Body of pancreas (tissue), 4 donors: ENCODE results near the gene AUTS2.

Source experiments
- POLR2A ChIP-seq, 3 donors: fragments of 450-650 bp; IDR thresholded peaks; one replicate each; pipeline ENCODE4 v1.6.1; 2016; ENCODE audit warnings: antibody characterized with exemption in 3 of 3, mild to moderate bottlenecking in 2 of 3
- TF ChIP-seq, protein P1 (sequence below), 7 experiments: fragments of 450-650 bp in 4 of 7; fragments of 200-600 bp in 3 of 7; sonication (generic) in 3 of 7; IDR thresholded peaks; one replicate each; pipeline ENCODE4 v1.5.1; 2016 to 2019; ENCODE audit warnings: antibody characterized with exemption in 7 of 7

DNA sequence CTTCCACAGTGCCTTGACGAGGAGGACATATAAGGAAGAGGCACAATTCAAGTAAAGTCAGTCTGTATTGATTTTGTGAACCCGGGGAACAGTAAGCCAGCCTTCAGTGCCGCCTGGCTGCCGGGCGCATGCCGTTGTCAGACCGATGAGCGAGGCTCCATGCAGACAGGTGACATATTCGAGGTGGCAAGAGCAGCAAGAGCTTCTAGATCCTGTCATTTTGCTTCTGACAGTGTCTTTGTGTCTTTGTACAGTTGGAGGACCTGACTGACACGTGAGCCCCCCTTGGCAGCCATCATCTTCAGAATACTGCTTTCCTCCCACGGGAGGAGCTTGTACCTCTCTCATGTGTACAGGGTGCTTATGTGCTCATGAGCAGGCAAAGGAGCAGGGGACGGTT lies 1146.2 kb downstream of the AUTS2 start:
- TF ChIP-seq, protein P1, sequence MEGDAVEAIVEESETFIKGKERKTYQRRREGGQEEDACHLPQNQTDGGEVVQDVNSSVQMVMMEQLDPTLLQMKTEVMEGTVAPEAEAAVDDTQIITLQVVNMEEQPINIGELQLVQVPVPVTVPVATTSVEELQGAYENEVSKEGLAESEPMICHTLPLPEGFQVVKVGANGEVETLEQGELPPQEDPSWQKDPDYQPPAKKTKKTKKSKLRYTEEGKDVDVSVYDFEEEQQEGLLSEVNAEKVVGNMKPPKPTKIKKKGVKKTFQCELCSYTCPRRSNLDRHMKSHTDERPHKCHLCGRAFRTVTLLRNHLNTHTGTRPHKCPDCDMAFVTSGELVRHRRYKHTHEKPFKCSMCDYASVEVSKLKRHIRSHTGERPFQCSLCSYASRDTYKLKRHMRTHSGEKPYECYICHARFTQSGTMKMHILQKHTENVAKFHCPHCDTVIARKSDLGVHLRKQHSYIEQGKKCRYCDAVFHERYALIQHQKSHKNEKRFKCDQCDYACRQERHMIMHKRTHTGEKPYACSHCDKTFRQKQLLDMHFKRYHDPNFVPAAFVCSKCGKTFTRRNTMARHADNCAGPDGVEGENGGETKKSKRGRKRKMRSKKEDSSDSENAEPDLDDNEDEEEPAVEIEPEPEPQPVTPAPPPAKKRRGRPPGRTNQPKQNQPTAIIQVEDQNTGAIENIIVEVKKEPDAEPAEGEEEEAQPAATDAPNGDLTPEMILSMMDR (IDR thresholded peaks at IDR 0.05) = no peak
- no peak for TF ChIP-seq POLR2A (IDR thresholded peaks at IDR 0.05)
